ENCODE measurements around the gene C12orf75.

DNA sequence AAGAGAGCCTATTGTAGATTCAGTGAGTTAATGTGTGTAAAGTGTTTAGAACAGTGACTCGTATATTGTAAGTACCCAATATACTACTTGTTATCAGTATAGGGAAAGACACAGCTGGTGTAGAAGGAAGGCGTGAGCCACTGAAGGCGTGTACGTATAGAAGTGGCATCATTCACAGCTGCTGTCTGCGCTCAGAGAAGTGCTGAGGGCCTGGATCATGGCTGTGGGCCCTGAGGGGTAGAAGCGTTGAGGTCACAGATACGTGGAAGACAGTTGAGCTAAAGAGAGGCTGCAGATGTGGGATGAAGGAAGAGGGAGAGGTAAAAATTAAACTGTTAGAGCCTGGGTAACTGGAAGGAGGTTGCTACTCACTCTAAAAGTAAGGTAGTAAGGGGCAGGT lies 5.9 kb downstream of the C12orf75 start:
- TF ChIP-seq, protein P1, sequence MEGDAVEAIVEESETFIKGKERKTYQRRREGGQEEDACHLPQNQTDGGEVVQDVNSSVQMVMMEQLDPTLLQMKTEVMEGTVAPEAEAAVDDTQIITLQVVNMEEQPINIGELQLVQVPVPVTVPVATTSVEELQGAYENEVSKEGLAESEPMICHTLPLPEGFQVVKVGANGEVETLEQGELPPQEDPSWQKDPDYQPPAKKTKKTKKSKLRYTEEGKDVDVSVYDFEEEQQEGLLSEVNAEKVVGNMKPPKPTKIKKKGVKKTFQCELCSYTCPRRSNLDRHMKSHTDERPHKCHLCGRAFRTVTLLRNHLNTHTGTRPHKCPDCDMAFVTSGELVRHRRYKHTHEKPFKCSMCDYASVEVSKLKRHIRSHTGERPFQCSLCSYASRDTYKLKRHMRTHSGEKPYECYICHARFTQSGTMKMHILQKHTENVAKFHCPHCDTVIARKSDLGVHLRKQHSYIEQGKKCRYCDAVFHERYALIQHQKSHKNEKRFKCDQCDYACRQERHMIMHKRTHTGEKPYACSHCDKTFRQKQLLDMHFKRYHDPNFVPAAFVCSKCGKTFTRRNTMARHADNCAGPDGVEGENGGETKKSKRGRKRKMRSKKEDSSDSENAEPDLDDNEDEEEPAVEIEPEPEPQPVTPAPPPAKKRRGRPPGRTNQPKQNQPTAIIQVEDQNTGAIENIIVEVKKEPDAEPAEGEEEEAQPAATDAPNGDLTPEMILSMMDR (conservative IDR thresholded peaks at IDR 0.05) = no peak
- no peak for TF ChIP-seq ZFX (IDR thresholded peaks at IDR 0.05)
